Measurements from ENCODE around the gene LTA4H.

Gene LTA4H

DNA sequence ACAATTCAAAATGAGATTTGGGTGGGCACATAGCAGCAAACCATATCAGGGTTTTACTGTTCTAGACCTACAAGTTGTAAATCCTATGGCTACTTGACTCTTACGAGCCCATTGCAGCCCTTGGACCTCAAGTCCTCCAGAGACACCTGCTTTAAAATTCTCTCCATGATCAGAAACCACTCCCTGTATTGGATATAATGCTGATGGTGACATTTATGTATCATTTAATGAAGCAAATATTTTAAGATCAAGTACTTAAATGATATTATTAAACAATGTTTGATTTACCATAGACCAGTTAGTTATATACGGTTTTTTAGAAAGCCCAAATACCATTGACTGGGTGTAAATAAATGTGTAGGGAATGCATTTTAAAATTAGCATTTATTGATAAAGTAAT, 68.1 kb downstream of the LTA4H start:
- DNase-seq (ENCODE audit: insufficient read length, low spot score) (no peak), FAIRE-seq (no peak)

DNA sequence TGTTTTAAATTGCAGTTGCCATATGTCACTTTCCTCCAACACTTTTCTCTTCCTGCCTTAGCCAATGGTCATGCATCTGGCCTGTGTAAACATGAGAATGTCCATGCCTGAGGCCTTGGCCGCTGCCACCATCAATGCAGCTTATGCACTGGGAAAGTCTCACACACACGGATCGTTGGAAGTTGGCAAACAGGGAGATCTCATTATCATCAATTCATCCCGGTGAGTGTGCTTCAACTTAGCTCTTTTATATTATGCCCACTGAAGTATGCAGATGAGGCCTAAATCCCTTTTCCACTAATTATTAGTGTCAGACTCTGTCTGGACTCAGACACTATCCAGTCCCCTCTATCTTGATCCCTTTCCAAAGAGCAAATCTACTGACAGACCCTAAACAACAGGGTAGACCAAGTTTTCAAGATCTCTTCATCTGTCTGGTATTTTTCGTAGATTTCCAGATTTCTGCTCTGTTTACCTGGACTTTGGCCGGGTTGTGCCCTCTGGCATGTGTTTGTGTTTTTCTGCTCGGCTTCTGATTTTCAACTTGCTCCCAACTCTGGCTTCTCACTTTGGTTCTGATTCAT, 69.0 kb downstream of the LTA4H start:
- DNase-seq (ENCODE audit: insufficient read length, low spot score): no peak
- FAIRE-seq: no peak

DNA sequence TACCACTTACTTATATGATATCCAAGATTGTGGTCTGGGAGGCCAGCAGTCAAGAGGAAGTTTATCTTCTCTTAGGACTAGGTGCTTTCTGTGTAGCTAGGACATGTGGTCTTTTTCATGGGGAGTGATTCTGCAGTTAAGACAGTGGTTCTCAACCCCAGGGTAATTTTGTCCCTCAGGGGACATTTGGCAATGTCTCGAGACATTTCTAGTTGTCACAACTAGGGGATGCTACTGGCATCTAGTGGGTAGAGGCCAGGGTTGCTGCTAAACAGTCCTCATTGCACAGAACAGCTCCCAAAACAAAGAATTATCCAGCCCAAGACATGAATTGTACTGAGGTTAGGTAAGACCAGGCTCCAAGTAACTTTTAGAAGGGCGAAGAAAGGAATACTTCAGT, 72.3 kb downstream of the LTA4H start:
- FAIRE-seq (no peak), DNase-seq (ENCODE audit: insufficient read length, low spot score) (no peak)

DNA sequence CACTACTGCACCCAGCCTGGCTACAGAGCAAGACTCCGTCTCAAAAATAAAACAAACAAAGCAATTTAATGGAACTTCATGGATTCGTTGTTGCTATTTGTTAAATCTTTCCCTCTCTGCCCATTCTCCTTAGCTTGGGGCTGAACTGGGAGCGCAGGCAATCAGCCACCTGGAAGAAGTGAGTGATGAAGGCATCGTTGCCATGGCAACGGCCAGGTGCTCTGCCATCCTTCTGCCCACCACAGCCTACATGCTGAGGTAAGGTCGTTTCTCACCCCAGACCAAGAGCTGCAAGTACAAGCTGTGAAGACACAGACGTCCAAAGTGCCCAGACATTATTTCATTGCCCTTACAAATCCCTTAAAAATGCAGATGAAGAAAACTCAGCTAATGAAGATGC, 73.2 kb downstream of the LTA4H start:
- FAIRE-seq (no peak), DNase-seq (ENCODE audit: insufficient read length, low spot score) (no peak)

DNA sequence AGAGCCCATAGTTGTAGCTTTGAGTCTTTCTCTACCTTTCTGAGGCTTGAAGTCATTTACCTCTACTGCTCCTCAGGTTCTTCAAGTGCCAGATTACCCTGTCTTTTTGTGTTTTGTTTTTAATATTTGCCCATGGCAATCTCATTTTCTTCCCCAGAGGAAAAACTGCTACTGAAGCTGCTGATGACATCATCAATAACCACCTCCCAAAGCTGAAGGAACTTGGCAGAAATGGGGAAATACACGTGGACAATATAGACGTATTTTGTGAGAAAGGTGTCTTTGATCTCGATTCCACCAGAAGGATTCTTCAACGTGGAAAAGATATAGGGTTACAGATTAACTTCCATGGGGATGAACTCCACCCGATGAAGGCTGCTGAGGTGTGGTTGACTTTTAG, 75.1 kb downstream of the LTA4H start:
- FAIRE-seq: no peak

DNA sequence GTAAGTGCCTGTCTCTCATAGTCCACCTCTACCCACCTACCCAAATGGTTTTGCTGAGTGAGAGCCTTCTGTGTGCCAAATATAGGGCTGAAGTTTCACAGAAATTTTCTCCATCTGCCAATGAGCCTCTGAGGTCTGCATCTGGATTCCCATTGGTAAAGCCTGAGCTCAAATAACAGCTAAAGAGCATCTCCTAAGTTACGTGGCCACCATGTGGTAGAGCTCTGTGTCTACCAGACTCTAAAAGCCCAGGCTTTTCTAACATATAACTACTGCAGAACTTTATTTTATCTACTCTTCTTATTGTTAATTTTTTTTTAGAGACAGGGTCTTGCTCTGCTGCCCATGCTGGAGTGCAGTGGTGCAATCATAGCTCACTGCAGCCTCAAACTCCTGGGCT, 76.3 kb downstream of the LTA4H start:
- FAIRE-seq (no peak), DNase-seq (ENCODE audit: insufficient read length, low spot score) (no peak)

More for the DNA sequence above, 75.1 kb downstream of the LTA4H start:
- no peak for DNase-seq (ENCODE audit: insufficient read length, low spot score)

DNA sequence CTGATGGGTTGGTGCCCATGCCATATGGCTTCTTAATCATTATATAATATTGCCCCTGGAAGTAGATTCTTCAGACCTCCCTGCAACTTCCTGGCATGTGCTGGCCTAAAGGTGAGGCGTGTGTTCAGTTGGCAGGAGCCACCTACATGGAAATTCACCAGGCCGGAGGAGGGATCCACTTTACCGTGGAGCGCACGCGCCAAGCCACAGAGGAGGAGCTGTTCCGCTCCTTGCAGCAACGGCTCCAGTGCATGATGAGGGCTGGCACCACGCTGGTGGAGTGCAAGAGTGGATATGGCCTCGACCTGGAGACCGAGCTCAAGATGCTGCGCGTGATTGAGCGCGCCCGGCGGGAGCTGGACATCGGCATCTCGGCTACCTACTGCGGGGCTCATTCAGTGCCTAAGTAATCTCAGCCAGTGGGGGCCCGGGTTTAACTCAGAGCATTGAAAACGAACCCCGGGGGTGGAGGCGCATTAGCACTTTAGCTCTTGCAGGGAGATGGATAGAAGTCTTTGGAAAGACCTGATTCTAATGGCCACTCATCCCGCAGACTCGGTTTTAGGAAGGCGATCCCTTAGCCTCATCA, 78.7 kb downstream of the LTA4H start:
- no peak for FAIRE-seq
- no peak for DNase-seq (ENCODE audit: insufficient read length, low spot score)

DNA sequence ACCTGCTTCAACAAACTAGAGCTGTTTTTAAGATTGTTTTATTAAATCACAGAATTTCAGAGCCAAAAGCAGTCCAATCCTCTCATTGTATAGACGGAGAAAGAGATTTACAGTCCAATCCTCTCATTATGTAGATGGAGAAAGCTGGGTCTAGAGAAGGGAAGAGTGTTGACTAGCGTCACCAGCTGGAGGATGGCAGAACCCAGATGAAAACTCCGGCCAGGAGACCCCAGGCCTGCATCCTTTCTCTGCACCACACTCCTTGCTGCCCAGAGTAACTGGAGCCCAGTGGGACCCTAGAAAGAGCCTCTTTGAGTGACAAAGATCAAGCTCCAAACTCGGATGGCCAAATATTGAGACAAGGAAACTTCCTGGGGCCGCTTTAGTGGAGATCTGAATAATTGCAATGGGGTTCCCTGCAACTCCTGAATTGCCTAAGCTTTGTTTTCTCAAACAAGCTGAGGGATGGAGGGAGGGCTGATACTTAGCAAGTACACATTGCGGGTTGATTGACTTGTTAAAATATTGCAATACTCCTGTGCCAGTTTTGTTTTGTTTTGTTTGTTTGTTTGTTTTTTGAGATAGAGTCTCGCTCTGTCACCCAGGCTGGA, 79.7 kb downstream of the LTA4H start:
- no peak for DNase-seq (ENCODE audit: insufficient read length, low spot score)
- FAIRE-seq: no peak

DNA sequence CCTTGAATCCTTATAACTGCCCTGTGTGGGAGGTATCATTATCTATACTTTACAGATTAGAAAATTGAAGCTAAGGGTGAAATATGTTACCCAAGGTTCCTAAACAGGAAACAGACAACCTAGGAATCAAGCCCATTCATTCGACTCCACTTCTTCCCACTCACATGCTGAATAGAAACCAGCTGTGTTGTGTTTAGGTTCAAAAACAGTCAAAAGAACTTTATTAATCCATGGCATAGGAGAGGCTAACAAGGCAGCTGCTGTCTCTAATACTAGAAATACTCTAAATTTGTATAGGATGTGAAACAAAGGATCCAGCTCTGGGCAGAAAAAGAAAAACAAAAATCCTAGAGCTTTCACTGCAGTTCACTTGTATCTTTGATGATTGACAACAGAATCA, 82.4 kb downstream of the LTA4H start:
- FAIRE-seq: no peak

DNA sequence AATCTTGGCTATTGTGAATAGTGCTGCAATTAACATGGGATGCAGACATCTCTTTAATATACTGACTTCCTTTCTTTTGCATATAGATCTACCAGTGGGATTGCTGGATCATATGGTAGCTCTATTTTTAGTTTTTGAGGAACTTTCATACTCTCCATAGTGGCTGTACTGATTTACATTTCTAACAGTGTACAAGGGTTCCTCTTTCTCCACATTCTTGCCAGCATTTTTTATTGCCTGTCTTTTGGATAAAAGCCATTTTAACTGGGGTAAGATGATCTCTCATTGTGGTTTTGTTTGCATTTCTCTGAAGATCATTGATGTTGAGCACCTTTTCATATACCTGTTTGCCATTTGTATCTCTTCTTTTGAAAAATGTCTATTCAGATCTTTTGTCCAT, 83.9 kb downstream of the LTA4H start:
- FAIRE-seq: no peak

More for the DNA sequence above, 82.4 kb downstream of the LTA4H start:
- no peak for DNase-seq (ENCODE audit: insufficient read length, low spot score)

More for the DNA sequence above, 83.9 kb downstream of the LTA4H start:
- DNase-seq (ENCODE audit: insufficient read length, low spot score): no peak

Data from GM19239 (cell line).